HG03135 (cell line): Measurements from ENCODE around the gene SRPRB.
"Not testable (repeated sequence)": the region's sequence is repeated elsewhere in the genome, so short reads cannot be mapped to it uniquely, and the experiment has no call there.

Experiments used
- ATAC-seq: cut with Tn5 transposase; IDR thresholded peaks from one replicate; pipeline ENCODE4 v1.9.1; 2021; ENCODE audit warnings: mild to moderate bottlenecking, moderate library complexity; ENCODE audit not compliant: unreplicated experiment

SRPRB gene

GRCh38 chr3:133777807-133778568 lies 27.6 kb upstream of the SRPRB start:
- ATAC-seq: no peak

- no peak for ATAC-seq
These were observed 25.9 kb upstream of the SRPRB start for GRCh38 chr3:133779626-133780203.

- not testable (repeated sequence) for ATAC-seq
These were observed 24.9 kb upstream of the SRPRB start for GRCh38 chr3:133780756-133781155.

GRCh38 chr3:133781570-133781969 lies 24.0 kb upstream of the SRPRB start:
- no peak for ATAC-seq

- no peak for ATAC-seq
These were observed 23.2 kb upstream of the SRPRB start for GRCh38 chr3:133782454-133782853.

- ATAC-seq: no peak
These were observed 21.9 kb upstream of the SRPRB start for GRCh38 chr3:133783762-133784161.

- no peak for ATAC-seq
These were observed 17.6 kb upstream of the SRPRB start for GRCh38 chr3:133788024-133788423.

- no peak for ATAC-seq
These were observed 13.3 kb upstream of the SRPRB start for GRCh38 chr3:133792171-133792763.

GRCh38 chr3:133797396-133798105 lies 8.1 kb upstream of the SRPRB start:
- ATAC-seq: no peak

- ATAC-seq: no peak
These were observed 5.6 kb upstream of the SRPRB start for GRCh38 chr3:133799794-133800585.

- no peak for ATAC-seq
These were observed 2.1 kb upstream of the SRPRB start for GRCh38 chr3:133803469-133803868.

GRCh38 chr3:133804896-133805295 lies 719 bp upstream of the SRPRB start:
- no peak for ATAC-seq

GRCh38 chr3:133805384-133805701 lies 272 bp upstream of the SRPRB start:
- no peak for ATAC-seq

GRCh38 chr3:133812872-133813271 lies 7.3 kb downstream of the SRPRB start:
- ATAC-seq: no peak

- no peak for ATAC-seq
These were observed 9.8 kb downstream of the SRPRB start for GRCh38 chr3:133815386-133815785.

GRCh38 chr3:133820129-133820528 lies 14.5 kb downstream of the SRPRB start:
- ATAC-seq: no peak

- ATAC-seq: no peak
These were observed 15.5 kb downstream of the SRPRB start for GRCh38 chr3:133820889-133821675.

- no peak for ATAC-seq
These were observed 16.4 kb downstream of the SRPRB start for GRCh38 chr3:133821767-133822638.

- ATAC-seq: no peak
These were observed 19.4 kb downstream of the SRPRB start for GRCh38 chr3:133824961-133825485.
